HG02870 (cell line): ENCODE results near the gene OR3A2.
"Not testable (repeated sequence)": the region's sequence is repeated elsewhere in the genome, so short reads cannot be mapped to it uniquely, and the experiment has no call there.

Experiments used
- ATAC-seq: cut with Tn5 transposase; IDR thresholded peaks from one replicate; pipeline ENCODE4 v1.9.1; 2021; ENCODE audit warnings: mild to moderate bottlenecking, moderate library complexity; ENCODE audit not compliant: unreplicated experiment

The OR3A2 gene

GRCh38 chr17:3295632-3296031 lies 90.5 kb downstream of the OR3A2 start:
- no peak for ATAC-seq

DNA sequence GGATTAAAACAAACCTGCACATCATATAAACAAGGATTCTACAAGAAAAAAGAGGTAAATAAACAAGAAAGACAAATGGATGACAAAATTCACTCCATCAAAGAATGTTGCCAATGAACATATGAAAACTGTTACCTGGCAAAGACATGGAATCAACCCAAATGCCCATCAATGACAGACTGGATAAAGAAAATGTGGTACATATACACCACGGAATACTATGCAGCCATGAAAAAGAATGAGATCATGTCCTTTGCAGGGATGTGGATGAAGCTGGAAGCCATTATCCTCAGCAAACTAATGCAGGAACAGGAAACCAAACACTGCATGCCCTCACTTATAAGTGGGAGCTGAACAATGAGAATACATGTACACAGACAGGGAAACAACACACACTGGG lies 92.6 kb downstream of the OR3A2 start:
- ATAC-seq = not testable (repeated sequence)

DNA sequence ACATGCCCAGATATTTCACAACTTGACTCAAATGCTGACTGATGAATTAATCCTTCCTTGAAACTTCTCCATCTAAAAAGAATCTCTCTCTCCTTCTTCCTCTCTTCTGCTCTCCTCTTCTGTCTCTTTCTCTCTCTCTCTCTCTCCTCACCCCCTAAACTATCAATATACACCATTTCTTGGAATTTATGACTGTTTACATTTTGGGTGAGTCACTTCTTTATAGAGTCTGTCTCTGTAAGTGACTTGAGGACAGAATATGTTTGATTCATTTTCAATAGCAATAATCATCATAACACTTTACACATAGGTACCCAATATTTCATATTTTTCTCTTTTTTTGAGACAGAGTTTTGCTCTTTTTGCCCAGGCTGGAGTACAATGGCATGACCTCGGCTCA lies 103.2 kb downstream of the OR3A2 start:
- ATAC-seq = no peak

- no peak for ATAC-seq
Observed at GRCh38 chr17:3276126-3276525, 110.0 kb downstream of the OR3A2 start.

- ATAC-seq = no peak
Observed at GRCh38 chr17:3271072-3271848, 114.8 kb downstream of the OR3A2 start.

DNA sequence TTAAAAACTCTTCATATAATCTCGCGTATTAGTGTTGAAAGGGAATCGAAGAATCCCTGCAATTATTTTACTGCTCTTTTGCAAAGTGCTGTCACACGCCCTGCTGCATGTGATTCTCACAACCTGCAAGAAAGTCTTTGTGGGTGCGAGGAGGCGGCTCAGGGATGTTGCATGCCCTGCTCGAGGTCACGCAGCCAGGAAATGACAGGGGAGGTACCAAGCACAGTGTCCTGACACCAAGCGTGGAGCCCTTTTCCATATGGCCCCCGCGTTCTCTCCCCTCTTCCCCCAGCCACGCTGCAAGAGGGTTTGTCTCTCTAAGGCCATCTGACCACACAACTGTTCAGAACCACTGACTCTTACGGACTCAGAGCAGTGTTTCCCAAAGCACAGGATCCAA lies 125.5 kb downstream of the OR3A2 start:
- ATAC-seq = no peak

DNA sequence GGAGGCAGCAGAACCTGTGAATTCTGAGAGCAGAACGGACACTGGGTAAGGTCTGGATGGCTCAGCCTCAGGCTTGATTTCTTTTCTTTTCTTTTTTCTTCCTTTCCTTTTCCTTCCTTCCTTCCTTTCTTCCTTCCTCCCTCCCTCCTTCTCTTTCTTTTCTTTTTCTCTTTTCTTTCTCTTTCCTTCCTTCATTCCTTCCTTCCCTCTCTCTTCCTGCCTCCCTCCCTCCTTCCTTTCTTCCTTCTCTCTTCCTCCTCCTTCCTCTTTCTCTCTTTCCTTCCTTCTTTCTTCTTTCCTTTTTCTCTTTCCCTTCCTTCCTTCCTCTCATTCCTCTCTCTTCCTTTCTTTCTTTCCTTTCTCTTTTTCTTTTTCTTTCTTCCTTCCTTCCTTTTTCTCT lies 125.9 kb downstream of the OR3A2 start:
- ATAC-seq = no peak

DNA sequence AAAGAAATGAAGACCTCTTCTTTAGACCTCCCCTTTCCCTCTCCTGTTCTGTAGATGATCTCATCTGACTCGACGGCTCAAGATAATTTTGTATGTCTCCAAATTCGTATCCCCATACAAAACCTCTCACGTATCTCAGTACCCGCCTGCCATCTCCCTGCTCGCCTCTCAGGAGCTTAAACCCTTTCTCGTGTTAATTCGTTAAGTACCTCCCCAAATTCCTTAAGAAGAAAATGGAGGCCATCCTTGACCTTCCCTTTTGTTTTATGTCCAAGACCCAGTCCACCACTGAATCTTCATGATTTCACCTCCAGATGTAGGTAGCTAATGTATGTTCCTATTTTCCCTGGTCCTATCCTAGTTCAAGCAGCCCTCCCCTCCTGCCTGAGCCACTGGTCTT lies 129.5 kb downstream of the OR3A2 start:
- ATAC-seq = no peak

DNA sequence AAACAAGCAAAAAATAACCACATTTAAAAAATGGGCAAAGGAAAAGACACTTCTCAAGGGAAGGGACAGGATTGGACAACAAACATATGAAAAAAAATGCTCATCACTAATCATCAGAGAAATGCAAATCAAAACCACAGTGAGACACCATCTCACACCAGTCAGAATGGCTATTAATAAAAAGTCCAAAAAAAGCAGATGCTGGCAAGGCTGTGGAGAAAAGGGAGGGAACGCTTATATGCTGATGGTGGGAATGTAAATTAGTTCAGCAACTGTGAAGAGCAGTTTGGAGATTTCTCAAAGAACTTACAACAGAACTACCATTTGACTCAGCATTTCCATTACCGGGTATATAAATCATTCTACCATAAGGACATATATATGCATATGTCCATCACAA lies 137.1 kb downstream of the OR3A2 start:
- ATAC-seq = not testable (repeated sequence)

DNA sequence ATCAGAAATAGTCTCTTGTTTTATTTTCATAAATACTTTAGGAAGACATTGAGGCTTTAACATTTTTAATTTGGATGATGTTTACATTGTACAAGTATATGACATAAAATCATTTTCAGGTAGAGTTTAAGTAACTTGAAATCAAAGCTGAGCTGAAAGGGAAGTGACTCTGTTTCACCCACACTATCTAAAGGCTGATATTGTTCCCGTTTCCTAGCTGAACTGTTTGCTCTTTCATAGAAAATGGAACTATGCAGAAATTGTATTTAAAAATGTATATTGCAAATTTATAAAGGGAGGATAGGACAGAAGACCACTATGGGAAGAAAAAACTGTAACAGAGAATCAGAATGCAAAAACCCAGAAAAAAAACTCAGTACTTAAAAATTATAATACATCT lies 141.3 kb downstream of the OR3A2 start:
- ATAC-seq = not testable (repeated sequence)

GRCh38 chr17:3241044-3241443 lies 145.1 kb downstream of the OR3A2 start:
- not testable (repeated sequence) for ATAC-seq

DNA sequence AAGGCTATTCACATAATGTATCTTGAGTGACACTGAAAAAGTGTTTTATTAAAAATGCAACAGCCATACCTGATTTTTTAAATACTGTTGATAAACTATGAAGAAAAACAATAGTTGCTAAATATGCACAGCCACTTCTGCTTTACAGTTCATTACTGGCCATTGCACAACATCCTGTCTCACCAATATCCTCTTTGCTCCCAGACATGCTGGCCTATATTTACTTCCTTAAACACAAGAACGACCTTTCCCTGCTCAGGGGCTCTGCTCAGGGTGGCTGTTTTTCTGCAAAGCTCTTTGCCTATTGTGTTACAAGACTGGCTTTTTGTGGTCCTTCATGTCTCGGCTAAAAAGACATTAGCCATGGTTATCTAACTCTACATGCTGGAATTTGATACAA lies 147.4 kb downstream of the OR3A2 start:
- ATAC-seq = not testable (repeated sequence)

DNA sequence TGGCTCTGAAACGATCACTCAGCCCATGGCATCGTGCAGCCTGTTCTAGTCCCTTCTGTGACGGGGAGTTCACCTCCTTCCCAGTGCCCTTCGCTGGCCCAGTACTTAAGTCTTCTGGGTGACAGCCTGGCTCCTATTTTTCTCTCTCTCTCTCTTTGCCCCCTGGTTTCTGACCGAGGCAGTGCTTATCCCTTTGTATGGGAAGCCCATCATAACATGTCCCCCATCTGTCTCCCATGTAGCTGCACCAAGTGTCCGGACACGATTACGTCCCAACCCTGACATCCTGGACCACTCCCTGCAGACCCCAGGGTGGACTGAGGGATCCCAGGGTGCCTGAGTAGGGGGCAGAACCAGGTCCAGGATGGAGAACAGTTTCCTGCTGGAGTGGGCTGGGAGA lies 153.8 kb downstream of the OR3A2 start:
- not testable (repeated sequence) for ATAC-seq
